Endothelial cell (in vitro differentiated cells): ENCODE data around the gene FOXC2. TPM values are rescaled to one million over a fixed set of nuclear protein-coding genes. Genes with fewer than 3 reads are reported as not detected.

Experiments
- DNase-seq: peaks from one replicate; pipeline ENCODE4 v3.0.0; 2021; ENCODE audit warnings: low spot score
- H3K27ac Mint-ChIP-seq: one replicate; pipeline ENCODE4 v1.8.0; 2021; ENCODE audit warnings: mixed read lengths, inconsistent platforms; ENCODE audit not compliant: unreplicated experiment
- H3K27me3 Mint-ChIP-seq: one replicate; pipeline ENCODE4 v1.8.0; 2021; ENCODE audit warnings: mild to moderate bottlenecking, moderate library complexity, mixed read lengths, inconsistent platforms; ENCODE audit not compliant: unreplicated experiment
- H3K36me3 Mint-ChIP-seq: one replicate; pipeline ENCODE4 v1.8.0; 2021; ENCODE audit warnings: mild to moderate bottlenecking, low read depth, mixed read lengths, inconsistent platforms; ENCODE audit not compliant: unreplicated experiment
- H3K4me1 Mint-ChIP-seq: one replicate; pipeline ENCODE4 v1.8.0; 2021; ENCODE audit warnings: mild to moderate bottlenecking, mixed read lengths, inconsistent platforms; ENCODE audit not compliant: unreplicated experiment
- H3K4me3 Mint-ChIP-seq: one replicate; pipeline ENCODE4 v1.8.0; 2021; ENCODE audit warnings: mild to moderate bottlenecking, mixed read lengths, inconsistent platforms; ENCODE audit not compliant: unreplicated experiment
- H3K9me3 Mint-ChIP-seq: one replicate; pipeline ENCODE4 v1.8.0; 2021; ENCODE audit warnings: mixed read lengths, inconsistent platforms; ENCODE audit not compliant: unreplicated experiment
- total RNA-seq: library from RNA; stranded (reverse); fragmentation: NEBNext Ultra II Directional; extraction: Animal tissue kit (Norgen Biotek cat#: 25700); gene quantifications from one replicate; pipeline ENCODE4 v1.2.1, GENCODE V29; 2021; ENCODE audit not compliant: unreplicated experiment
- TF ChIP-seq, protein P1 (sequence below): fragments of 200-600 bp; sonication (generic); IDR thresholded peaks from one replicate; pipeline ENCODE4 v1.5.0; 2021; ENCODE audit warnings: antibody characterized with exemption; ENCODE audit not compliant: unreplicated experiment

Gene FOXC2
- total RNA-seq, 1 donor from 2014 or later, result 16.3 TPM

- DNase-seq, result no peak
- Mint-ChIP-seq H3K27me3 (peaks cover 2% of the 10 kb centered on the region), H3K27ac (no peak overlapping the region), H3K9me3 (no peaks in the 10 kb centered on the region), H3K36me3 (no peaks in the 10 kb centered on the region), H3K4me1 (peaks cover 3% of the 10 kb centered on the region), H3K4me3 (no peak overlapping the region)
- TF ChIP-seq, protein P1, sequence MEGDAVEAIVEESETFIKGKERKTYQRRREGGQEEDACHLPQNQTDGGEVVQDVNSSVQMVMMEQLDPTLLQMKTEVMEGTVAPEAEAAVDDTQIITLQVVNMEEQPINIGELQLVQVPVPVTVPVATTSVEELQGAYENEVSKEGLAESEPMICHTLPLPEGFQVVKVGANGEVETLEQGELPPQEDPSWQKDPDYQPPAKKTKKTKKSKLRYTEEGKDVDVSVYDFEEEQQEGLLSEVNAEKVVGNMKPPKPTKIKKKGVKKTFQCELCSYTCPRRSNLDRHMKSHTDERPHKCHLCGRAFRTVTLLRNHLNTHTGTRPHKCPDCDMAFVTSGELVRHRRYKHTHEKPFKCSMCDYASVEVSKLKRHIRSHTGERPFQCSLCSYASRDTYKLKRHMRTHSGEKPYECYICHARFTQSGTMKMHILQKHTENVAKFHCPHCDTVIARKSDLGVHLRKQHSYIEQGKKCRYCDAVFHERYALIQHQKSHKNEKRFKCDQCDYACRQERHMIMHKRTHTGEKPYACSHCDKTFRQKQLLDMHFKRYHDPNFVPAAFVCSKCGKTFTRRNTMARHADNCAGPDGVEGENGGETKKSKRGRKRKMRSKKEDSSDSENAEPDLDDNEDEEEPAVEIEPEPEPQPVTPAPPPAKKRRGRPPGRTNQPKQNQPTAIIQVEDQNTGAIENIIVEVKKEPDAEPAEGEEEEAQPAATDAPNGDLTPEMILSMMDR, result no peak
Observed at GRCh38 chr16:86616906-86617305, 50.3 kb downstream of the FOXC2 start.

- Mint-ChIP-seq H3K27me3 (peaks cover 2% of the 10 kb centered on the region), H3K4me1 (peaks cover 3% of the 10 kb centered on the region), H3K36me3 (no peaks in the 10 kb centered on the region)
Observed at GRCh38 chr16:86618431-86619238, 52.0 kb downstream of the FOXC2 start.

More at GRCh38 chr16:86618431-86619238, 52.0 kb downstream of the FOXC2 start:
- DNase-seq, result no peak
- TF ChIP-seq, protein P1, result no peak
- Mint-ChIP-seq H3K9me3 (no peaks in the 10 kb centered on the region), H3K4me3 (no peak overlapping the region), H3K27ac (no peak overlapping the region)

Other genes with a start within 250 kb of the FOXC2 start
- gene FOXF1, start 56.3 kb upstream of the FOXC2 start, total RNA-seq, result 0.69 TPM
- 30.6 TPM for gene MTHFSD, start 11.6 kb upstream of the FOXC2 start, total RNA-seq
- 3.4 TPM for gene FOXL1, start 11.7 kb downstream of the FOXC2 start, total RNA-seq